GM19452 (cell line): ENCODE results near the gene IFIT1.
"Not testable (repeated sequence)": the region's sequence is repeated elsewhere in the genome, so short reads cannot be mapped to it uniquely, and the experiment has no call there.

Experiments used
- ATAC-seq: cut with Tn5 transposase; IDR thresholded peaks from one replicate; pipeline ENCODE4 v1.9.1; 2021; ENCODE audit not compliant: unreplicated experiment

IFIT1 gene

DNA sequence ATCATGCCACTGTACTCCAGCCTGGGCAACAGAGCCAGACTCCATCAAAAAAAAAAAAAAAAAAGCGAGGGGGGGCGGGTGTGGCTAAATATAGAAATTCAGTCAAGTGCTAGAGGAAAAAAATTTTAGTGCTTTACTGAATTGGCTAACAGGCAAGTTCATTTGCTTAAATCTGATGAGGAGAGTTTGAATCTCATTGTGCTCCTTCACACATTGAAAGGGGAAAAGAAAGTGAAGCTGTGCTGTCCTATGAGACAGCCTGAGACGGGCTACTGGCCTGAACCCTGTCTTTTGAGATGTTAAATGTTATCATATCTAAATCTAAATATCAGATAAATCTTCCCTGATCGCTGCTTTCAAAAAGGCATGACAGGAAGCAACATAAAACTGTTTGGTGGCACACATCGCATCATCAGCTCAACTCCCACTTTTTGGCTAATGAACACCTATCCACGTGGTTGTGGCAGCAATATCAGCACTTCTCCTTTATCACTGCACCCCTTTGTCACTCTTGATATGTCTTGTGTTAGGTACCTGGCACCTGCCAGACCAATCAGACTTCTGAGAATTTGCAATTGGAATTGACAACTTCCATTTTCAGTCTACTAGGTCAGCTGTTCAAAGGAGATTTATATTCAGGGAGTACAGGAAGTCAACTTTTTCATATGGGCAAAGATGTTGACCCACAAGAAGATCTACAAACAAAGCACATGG is 28.5 kb upstream of the IFIT1 start:
- ATAC-seq: peak; percentile 39

DNA sequence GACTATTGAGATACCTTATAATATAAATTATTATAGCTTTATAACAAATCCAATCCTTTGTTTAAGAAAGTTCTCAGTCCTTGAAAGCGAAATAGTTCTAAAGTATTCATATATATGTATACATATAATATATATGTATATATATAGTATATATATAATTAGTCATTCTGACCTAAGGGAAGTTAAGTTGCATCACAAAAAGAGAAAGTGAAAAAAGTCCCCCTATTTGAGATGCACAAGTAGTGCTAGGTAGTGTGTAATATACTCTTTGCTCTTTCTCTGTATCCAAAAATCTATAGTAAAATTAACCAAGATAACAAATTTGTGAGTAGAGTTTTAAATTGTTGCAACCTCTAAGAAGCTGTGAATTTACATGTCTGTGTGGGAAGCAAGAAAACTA is 27.9 kb upstream of the IFIT1 start:
- ATAC-seq: no peak

DNA sequence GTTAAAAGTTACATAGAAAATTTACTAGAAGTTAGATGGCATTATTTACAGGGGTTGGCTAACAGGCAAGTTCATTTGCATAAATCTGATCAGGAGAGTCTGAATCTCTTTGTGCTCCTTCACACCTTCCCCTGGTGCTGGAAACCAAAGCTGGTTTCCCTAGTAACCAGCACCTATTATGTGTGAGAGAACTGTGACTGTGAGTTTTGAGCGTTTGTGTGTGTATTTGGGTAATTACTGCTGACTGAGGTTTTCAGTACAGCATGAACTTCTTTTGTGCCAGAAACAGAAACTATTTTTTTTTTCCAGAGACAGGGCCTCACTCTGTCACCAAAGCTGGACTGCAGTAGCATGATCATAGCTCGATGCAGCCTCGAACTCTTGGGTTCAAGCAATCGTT is 24.9 kb upstream of the IFIT1 start:
- ATAC-seq: peak; percentile 83

DNA sequence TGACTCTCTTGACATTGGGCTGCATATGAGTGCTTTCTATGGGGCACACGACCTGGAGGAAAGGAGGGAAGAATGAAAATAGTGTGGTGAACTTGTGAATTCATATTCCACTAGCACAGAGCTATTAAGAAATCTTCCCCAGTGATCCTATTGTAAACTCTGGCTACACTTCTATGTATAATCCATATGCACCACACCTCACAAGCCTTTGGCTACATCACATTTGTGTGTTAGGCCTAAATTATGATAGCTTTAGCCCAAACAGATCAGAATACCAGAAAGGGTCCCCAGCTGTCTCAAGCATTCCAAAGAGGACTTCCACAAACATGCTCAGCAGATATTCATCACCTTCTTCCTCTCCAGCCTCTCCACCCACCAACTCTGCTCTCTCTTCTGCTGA is 24.3 kb upstream of the IFIT1 start:
- no peak for ATAC-seq

DNA sequence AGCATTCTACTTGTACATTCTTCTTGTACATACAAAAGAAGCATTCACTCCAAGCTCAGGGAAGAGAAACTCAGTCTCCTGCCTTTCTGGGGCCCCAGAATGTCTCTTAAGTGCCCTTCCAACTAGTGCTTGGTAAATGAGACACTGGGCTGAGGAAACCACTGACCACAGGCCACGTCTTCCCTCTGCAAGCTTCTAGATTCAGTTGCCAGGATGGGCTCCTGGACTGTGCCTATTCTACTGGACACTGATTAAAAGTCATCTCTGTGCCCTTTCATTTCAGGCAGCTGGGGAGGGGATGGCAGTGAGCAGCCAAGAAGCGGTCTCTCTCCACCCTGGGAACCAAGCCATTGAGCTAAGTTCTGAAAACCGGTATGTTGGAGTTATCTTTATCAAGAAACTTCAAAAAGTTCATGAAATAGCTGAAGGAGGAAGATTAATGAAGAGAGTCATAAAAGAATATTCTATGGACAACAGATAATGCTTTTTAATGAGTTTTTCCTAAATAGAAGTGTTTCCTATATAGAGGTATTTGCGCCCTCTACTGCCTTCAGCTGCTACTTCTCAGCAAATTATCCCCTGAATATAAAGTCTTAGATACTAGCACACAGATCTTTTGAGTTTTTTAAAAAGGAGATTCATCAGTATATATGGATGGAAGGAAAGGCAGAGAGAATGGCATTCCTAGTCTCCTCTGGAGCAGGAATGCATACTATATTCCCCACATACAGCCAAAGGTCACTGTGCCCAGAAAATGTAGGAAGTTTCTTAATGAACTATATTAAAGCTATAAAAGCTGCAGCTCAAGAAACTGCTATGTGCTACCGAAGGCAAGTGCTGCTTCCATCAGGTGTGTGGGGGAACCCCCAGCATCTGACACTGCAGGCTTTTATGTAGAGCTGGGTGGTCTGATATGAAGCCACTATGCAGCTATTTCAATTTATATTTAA is 23.0 kb upstream of the IFIT1 start:
- ATAC-seq: no peak

DNA sequence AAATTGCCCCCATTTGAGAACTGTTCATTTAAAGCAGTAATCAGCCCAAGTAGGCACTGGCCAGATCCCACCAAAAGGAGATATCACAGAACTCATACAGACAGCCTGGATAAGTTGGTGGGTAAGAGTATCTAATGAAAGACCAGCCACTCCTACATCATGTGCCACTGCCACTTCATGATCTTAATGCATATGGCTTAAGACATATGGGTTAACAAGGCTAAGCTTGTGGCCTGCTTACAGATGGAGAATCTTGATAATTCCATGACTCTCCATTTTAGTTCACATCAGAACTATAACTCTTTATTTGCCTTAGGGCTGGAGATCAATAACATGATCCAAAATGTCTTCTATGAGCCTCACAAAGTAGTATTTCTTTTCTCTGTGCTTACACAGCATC is 21.3 kb upstream of the IFIT1 start:
- no peak for ATAC-seq

DNA sequence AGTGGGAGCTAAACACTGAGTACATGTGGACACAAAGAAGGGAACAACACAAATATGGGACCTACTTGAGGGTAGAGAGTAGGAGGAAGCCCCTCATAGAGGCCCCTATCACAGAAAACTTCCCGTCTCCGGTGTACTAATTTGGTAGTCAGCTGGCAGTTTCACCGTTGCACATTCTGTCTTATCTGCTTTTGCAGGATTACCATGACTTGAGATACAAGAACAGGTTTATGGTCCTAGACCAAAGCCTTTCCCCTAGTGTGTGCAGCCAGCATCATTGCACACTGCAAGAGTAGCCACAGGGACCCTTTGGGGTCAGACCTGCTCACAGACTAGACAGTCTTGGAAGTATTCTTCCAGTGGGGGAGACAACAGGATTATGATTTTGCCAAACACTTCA is 20.4 kb upstream of the IFIT1 start:
- ATAC-seq: no peak

DNA sequence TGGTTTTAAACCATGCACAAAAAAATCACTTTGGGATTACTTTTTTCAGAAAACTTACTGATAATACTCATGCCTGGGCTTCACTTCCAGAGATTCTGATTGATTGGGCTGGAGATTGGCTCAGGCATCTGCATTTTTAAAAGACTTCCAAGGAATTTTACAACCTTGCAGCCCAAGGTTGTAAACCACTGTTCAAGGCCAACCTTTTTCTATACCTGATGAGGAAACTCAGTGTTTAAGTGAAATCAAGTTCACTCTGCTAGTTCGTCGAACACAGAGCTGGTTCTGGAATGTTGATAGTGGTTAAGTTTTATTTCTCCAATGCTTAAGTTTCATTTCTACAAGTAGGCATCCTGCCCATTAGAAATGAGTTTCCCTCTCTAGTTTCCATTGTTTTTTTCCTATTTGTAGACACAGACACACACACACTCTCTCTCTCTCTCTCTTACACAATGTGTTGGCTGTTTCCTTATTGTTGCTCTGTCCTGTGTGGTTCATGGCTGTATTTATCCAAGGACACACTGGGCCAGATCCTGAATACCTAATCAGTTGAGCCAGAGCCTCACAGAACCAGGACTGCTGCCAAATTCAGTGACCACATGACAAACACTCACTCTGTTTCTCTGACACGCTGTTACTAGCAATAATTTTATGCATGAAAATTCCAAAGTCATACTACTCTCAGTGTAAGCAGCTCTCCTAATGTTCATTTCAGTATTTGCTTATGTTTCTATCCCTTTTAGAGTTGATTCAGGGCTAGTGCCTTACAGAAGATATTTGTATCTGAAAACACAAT is 18.3 kb upstream of the IFIT1 start:
- no peak for ATAC-seq

DNA sequence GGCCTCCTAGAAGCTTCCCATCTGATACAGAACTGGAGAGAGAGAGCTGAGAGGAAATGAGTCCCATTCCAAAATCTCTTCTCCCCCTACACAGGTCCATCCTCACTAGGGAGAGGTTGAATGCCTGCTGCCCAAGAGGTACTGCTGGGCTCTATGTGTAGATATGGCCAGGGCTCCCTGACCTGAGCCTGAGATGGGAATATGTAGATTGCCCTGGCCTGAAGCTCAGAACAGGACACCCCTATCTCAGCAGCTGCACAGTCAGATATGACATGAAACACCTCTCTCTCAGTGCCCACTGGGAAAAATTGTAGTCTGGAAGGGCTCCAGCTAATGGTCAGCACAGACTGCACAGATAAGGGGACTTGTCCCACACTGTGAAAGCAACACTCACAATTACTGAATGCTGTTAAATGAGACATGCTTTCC is 17.7 kb upstream of the IFIT1 start:
- ATAC-seq: no peak

DNA sequence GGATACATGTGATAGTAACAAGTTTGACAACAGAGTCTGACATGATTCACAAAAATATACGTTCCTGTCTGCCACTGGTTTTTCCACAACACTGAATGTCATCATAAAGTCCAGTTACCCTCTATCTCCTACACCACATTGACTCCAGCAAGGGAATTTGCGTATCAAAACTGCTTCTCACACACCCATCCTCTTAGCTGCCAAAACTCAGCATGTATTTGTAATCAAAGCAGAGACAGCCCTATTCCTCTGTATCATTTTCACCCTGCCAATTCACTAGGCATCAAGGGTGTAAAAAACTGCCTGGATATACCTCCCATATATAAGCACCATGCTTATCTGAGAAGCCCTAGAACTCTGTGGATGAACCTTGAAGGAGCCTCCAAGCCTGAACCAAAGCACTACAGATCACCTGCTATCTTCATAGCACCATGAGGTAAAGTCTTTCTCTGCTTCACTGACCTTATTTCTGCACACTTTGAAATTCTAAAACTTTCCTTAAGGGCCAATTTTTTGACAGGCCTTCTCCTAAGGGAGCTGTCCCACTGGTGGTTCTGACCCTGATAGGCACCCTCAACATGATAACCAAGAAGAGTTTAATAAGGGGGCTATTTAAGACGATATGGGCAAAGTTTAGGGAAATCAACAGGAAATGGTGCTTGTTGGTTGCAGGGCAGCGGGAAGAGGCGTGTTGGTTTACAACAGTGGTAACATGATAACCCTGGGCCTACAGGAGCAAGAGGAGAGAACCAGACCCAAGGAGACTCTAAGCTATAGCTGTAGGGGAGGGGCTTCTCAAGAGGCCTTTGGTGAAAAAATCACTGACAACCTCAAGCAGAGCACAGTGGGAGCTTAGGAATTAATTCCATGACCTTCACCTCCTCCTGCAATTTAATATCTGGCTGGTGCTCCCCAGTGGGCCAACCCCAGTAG is 14.5 kb upstream of the IFIT1 start, which contains the start of gene IFIT1B:
Gene IFIT1B (plus strand): TSS at position 352 of the 933 bp plus-strand sequence. CDS start 80 bp downstream, at position 432.
- ATAC-seq: no peak

DNA sequence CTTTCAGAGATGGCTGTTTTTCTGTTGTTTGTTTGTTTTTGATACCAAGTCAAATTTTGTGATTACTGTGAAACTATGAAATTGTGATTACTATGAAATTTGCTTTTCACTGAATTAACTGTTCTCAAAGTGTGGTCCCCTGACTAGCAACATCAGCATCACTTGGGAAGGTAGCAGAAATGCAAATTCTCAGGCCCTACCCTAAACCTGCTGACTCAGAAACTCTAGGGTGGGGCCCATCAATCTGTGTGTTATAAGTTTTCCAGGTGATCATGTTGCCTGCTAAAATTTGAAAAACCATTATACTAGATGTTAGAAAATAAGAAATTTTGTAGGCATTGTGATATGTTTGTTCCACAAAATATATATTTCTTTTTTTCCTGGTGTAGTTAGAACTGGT is 13.3 kb upstream of the IFIT1 start:
- ATAC-seq: no peak

DNA sequence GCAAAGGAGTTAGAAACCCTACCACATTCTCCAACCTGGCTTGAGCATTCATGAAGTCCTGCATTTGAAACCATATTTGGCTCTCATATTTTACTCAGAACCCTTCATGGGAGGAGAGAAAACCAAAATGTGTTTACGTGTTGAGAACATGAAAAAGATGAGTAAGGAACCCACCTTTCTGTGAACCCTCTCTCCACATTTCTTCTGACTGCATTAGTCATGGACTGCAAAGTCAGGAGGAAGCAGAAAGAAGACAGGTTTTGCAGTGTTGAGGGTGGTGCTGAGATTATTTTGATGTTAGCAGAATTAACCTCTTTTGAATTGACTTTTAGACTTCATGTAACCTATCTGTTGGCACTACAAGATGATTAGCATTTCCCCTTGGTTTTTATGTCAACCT is 9.7 kb upstream of the IFIT1 start:
- ATAC-seq: no peak

DNA sequence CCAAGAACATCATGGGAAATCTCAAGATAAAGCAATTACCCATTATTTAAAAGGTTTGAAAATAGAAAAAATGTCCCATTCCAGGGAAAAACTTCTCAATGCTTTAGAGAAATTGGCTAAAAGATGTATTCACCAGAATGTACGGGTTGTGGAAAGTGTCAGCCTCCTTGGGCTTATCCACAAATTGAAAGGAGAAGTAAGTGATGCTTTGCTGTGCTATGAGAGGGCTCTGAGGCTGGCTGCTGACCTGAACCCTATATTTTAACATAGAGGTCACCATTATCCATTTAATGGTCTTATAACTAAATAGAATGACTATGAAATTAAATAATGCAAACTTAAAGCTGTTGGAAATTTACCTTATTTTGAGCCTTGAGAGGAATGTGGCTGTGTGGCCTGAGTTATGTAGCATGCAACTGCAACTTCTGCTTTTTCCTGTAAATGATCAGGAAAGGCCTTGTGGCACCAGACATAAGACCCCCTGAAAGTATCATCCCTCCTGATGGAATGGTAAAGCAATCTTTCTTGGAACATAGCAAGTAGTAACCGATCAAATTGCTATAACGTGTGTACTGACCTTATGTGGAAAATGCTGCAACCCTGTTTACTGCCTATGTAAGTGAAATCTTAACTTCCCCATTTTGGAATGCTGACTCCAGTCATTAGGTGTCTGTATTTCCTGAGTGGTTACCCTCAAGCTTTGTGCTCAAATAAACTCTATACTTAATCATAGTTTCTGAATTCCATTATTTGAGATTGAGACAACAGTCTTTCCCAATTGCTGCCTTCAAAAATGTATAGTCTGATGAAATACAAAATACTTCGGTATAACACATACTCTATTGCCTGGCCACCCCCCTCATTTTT is 7.7 kb upstream of the IFIT1 start:
- ATAC-seq: no peak

DNA sequence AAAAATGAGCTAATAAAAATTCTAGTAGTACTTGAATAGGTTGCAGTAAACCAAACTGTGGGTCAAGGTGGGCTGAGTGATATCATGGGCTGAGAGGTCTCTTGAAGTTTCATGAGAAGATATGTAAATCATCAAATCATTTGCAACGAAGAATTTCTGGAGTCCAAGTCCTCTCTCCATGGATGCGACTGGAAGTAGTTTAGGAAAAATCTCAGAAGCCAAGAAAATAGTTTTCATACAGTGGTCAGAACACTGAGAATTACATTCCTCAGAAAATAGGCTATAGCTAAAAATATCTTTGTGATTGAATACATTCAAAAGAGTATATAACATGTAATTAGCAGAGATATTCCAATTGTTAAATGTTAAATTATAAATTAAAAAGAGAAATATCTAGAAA is 3.6 kb upstream of the IFIT1 start:
- no peak for ATAC-seq

DNA sequence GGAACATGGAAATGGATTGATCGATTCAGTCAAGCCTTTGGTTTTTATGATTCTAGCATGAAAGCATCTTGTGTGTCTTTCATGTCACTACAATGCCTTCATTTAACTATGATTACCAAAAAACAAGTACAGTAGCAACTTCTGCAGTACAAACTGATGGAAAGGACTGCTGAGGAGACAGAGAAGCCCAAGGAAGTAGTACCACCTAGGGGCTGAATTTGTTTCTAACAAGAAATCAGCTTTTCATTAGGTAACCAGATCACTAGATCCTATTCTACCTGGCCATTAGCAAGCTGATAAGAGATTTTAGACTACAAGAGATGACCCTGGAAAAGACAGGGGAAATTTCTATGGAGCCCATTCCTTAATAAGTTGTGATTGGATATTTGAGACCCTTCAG is 3.2 kb upstream of the IFIT1 start:
- ATAC-seq: no peak

DNA sequence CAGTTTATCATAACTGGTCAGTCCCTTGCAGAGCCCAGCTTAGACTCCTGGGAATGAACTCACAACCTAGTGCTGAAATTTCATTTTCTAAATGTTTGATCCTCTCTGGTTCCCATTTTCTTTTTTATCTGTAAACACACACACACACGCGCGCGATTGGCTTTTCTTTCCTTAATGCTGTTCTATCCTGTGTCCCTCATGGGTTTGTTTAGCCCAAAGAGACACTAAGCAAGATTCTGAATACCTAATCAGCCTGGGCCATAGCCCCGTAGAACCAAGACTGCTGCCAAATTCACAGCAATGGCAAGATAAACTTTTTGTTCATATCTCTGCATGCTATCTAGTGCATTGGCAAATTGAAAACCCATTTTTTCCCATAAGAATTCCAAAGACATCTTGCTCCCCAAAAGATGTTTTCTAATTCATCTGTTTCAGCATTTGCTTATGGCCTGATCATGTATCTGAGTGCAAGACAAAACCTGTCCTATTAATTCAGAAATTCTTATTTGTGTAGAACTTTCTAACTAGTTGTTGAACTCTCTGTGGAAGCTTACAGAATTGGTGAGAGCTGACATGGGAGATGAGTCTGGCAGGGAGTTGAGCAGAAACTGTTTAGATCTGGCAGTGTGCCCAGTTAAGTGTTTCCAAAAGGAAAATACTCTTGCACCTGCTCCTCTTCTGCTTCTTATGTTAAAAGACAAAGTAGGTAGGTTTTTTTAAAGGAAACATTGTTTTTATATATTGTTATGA is 1.8 kb upstream of the IFIT1 start:
- ATAC-seq: no peak

DNA sequence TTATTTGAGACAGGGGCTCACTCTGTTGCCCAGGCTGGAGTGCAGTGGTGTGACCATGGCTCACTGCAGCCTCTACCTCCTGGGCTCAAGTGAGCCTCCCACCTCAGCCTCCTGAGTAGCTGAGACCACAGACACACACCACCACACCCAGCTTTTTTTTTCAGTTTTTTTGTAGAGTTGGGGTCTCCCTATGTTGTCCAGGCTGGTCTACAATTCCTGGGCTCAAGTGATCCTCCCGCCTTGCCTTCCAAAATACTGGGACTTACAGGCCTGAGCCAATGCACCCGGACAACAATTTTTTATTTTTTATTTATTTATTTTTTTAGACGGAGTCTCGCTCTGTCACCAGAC is 1.2 kb upstream of the IFIT1 start:
- not testable (repeated sequence) for ATAC-seq

DNA sequence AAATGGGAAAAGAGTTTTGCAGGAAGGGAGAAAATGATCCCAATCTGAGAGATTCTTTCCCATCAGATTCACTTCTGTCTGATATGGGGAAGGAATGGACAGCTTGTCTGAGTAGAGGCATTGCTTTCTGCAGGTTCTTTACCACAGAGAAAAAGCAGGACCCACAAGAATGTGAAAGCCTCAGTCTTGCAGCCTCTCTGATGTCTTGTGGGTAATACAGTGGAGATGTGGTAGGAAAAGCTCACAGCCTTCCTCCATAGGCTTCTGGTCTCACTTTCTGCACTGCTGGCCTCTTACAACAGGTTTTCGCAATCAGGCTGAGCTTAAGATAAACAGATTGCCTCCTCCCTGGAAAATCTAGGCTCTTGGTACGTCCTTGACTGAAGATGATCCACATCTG is 551 bp downstream of the IFIT1 start:
- ATAC-seq: peak; percentile 33

DNA sequence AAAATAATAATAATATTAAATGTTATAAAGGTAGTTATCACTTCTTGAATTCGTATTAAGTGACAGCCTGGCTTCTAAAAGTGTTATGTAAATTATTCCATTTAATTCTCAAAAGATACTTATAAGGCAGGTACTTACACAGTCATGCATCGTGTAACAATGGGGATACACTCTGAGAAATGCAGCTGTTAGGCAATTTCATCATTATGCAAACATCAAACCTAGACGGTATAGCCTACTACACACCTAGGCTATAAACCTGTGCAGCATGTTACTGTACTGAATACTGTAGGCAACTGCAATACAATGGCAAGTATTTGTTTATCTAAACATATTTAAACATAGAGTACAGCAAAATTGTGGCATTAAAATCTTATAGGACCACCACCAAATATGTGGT is 1.5 kb downstream of the IFIT1 start:
- no peak for ATAC-seq
